G401 (cell line): ENCODE measurements around the gene WDFY4. TPM values are rescaled to one million over a fixed set of nuclear protein-coding genes. Genes with fewer than 3 reads are reported as not detected.

ENCODE experiments used
- DNase-seq: peaks from one replicate; pipeline ENCODE4 v3.0.0-alpha.2; 2015; ENCODE audit warnings: low spot score
- in situ Hi-C: cut with HindIII; loops from 2 replicates; pipeline ENCODE4 v1.10.0; 2016; ENCODE audit warnings: low sequenced_read_pairs, mixed read lengths
- total RNA-seq: library from RNA; depleted of rRNA; stranded (reverse); fragments of >200 nt; shearing (Covaris generic); gene quantifications from 2 replicates; pipeline ENCODE4 v1.2.3, GENCODE V29; 2014

WDFY4 gene
- total RNA-seq, 1 experiment from 2014 or later: not detected

DNA sequence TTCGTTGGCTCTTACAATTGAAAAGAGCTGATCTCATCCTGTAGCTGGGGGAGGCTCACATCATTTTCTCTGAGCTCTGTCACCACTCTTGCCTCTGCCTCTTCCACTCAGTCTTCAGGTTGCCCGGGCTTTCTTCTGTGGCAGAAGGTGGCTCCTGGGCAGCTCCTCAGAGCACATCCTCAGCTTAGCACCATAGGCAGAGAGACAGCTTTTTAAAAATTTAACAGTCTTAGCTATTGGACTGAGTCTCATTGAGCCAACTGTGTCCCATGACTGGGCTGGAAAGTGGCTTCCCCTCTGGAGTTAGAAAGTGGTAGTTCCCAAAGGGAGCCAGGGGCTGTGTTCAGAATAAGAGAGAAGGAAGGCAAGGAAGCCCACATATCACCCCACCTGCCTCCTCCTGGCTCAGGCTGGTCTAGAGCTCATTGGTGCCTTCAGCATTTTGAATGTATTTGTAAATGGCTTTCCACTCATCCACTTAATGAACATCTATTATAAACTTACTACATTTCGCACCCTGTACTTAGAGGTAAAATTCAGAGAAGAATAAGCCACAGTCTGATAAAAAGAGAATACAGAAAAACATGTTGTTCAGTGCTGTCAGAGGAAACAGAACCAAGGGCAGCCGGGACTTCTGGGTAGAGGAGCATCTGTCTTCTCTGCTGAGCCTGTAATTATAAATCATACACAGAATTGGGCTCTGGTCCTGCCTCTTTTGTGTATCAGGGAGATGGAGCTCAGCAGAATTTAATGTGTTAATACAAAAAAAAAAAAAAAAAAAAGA lies 119.3 kb downstream of the WDFY4 start:
- in situ Hi-C loops: no loop called here
- DNase-seq: no peak

DNA sequence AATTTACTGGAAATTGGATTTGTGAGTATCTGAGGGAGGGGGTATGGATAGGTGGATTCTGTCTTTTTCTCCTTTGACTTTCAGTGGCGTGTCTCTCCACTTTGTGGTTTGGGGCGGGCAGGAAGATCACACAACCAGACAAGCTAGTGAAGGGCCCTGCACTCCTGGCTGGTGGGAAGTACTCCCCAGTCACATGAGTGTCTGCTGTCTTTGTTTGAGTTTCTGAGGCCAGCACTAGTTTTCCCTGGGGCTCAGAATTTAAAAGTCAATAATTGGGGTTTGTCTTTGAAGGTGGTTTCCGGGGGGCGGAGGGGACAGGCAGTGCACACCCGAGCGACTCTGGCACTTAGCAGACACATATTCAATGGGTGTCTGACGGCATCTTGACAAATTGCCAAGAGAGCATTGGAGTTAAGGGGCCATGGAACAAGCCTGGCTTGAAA lies 120.1 kb downstream of the WDFY4 start:
- in situ Hi-C loops: no loop called here
- DNase-seq: no peak

DNA sequence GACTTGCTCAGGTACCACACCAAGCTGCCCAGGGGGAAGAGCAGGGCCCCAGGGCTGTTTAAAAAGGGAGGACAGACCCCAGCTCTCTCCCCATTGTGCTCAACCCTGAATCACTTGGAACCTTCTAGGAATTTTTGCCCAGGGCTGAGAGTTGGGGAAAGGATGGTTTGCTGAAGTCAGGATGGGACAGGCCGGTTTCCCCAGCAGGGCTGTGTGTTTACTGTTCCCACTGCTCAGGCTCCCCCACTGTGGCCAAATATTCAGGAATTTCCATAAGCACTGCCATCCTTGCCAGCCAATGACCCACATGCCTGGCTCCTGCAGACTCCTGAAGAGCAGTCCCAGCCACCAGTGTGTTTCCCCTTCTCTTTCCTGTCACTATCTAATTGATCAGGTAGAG lies 120.7 kb downstream of the WDFY4 start:
- no peak for DNase-seq
- in situ Hi-C loops: no loop called here

DNA sequence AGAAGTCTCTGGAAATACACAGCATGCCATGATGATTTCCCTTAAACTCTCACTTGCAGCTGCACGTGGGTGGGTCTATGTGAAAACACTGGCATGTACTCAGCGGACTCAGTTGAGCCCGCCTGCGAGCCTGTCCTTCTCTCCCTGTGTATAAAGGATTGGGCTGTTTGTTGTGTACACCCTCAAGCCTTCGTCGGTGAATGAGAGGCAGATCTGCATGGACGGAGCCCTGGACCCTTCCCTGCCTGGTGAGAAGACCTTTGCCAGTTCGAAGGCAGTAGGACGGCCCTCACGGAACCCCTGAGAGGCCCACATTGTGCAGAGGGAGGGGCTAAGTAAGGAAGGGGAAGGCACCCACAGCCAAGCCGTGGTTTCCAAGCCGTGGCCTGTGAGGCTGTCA lies 121.2 kb downstream of the WDFY4 start:
- no peak for DNase-seq
- in situ Hi-C loops: no loop called here

DNA sequence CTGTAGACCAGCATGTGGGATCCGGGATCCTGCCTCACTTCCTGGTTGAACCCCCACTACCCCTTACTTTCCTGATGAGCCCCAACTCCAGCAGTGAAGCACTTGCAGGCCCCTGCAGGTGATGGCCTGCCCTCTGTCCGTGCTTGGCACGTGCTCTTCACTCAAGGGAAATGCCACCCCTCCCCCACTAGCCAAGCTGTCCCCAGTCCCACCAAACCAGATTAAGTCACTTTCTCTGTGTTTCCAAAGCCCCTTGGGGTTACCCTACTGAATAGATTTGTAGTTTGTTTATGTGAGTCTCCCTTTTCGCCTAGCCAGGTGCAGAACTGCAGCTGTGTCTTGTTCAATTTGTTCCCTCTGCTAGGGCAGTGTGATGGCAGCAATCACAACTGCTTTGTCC lies 121.7 kb downstream of the WDFY4 start:
- in situ Hi-C loops: no loop called here

DNA sequence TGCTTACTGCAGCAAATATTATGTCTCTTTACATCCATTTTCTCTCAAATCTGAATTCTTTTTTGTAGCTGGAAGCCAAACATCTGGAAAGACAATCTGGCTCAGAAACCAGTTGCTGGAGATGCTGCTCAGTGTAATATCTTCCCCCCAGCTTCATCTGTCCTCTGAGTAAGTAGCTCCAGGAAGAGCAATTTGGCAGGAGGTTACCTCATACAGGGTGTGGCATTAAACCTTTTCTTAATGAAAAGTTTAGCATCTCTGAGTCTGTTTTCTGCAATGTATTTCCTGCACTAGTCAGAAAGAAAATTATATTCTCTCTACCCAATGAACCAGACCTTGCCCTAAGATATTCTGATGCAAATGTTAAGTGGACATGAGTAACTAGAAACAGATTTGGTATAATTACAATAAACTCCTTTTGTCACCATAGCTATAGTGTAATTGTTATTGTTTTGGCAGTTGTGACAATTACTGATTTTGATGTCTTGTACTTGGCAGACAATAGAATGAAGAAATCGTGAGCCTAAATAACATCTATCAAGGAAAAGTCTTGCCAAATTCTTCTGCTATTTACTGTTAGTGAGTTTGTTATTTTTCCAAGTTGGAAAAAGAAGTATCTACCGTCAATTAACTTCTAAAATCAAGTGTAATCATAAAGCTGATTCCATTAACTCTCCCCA lies 123.3 kb downstream of the WDFY4 start:
- in situ Hi-C loops: no loop called here
- DNase-seq: no peak

More for the DNA sequence above, 121.7 kb downstream of the WDFY4 start:
- no peak for DNase-seq

DNA sequence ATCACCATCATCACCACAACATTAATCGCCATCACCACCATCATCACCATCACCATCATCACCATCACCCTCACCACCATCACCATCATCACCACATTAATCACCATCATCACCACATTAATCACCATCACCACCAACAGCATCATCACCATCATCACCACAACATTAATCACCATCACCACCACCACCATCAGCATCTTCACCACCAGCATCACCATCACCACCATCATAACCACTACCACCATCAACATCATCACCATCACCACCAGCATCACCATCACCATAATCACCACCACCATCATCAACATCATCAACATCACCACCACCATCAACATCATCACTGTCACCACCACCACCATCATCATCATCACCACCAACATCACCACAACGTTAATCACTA lies 124.6 kb downstream of the WDFY4 start:
- in situ Hi-C loops: no loop called here
- DNase-seq: no peak

DNA sequence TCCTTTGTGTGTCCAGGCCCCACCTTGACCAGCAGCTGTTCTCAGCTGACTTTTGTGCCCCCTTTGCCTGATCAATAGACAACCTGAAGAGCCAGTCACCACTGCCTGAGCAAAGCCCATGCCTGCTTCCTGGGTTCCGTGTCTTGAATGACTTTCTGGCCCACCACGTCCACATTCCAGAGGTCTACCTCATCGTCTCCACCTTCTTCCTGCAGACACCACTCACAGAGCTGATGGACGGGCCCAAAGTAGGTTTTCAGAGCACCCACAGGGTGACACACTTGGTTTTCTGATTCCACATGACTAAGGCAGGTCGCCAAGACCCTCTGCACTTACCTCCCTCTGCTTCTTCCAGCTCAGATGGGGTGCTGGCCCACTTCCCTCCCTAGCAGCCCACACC lies 126.8 kb downstream of the WDFY4 start:
- DNase-seq: no peak
- in situ Hi-C loops: no loop called here

DNA sequence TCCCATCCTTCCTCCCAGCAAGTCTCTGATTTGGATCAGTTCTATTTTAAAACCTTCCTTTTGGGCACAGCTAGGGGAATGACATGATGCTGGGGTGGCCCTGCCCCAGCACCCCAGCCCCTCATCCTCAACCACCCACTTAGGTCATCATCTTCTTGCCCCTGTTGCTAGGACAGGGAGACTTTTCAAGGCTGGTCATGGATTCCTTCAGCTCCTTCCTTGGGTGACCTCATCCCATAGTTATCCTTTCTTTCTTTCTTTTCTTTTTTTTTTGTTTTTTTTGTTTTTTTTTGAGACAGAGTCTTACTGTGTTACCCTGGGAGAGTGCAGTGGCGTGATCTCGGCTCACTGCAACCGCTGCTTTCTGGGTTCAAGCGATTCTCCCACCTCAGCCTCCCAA lies 127.2 kb downstream of the WDFY4 start:
- DNase-seq: no peak
- in situ Hi-C loops: no loop called here

DNA sequence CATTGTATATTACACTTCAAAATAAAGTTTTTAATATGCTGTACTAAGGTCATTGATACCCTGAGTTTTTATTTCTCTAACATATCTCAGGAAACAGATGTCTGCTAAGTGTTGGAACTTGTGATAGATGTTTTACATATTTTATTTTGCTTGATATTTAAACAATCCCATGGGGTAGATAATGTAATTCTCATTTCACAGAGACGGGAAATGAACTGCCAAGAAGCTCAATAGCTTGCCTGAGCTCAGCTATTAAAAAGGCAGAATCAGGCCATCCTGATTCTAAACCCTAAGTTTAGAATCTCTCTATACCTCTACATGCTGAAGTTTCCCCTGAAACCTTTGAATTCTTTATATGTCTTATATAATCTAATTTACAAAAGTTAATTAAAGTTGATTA lies 128.6 kb downstream of the WDFY4 start:
- in situ Hi-C loops: no loop called here
- no peak for DNase-seq

DNA sequence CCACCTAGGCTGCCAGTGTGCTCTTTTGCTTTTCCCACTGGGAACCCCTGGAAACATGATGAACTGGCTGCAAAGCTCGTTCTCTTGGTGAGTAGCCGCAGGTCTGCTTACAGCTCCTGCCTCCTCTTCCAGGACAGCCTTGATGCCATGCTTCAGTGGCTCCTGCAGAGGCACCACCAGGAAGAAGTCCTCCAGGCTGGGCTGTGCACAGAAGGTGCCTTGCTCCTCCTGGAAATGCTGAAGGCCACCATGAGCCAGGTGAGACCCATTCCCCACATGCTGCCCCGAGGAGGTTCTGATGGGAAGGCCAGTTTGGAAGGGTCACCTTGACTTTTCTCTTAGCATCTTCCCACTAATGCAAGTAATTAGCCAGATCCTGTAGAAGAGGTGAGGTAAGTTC lies 129.2 kb downstream of the WDFY4 start:
- in situ Hi-C loops: no loop called here

DNA sequence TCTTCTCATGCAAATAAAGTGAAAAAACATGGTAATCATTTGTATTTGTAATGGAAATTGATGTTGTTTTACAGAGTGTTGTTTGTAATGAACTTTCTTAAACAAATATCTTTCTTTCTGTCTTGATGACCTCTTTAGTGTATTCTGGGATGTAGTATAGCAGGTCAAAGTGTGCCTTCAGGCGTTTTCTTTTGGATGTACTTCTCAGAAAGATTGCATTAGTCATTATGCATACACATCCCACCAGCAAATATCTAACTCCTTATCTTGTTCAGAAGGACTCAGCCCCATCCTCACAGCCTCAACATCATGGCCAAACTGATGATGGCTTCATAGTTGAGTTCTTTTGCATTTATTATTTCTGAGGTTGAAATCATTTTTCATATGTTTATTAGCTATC lies 130.3 kb downstream of the WDFY4 start:
- in situ Hi-C loops: no loop called here
- no peak for DNase-seq

More for the DNA sequence above, 129.2 kb downstream of the WDFY4 start:
- DNase-seq: no peak

DNA sequence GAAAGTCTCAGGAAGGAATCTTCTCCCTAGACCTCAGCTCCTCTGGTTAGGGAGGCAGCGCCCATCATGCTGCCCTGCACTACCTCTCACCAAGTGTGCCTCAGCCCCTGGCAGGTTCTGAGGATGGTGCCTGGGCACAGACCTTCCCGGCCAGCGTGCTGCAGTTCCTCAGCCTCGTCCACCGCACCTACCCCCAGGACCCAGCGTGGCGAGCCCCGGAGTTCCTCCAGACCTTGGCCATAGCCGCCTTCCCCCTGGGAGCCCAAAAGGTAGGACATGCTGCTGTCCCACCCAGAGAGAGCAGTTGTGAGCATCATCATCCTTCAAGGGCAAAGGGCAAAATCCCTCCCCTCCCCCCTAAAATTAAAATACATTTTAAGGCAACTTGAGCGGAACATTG lies 132.5 kb downstream of the WDFY4 start:
- in situ Hi-C loops: no loop called here
- no peak for DNase-seq

DNA sequence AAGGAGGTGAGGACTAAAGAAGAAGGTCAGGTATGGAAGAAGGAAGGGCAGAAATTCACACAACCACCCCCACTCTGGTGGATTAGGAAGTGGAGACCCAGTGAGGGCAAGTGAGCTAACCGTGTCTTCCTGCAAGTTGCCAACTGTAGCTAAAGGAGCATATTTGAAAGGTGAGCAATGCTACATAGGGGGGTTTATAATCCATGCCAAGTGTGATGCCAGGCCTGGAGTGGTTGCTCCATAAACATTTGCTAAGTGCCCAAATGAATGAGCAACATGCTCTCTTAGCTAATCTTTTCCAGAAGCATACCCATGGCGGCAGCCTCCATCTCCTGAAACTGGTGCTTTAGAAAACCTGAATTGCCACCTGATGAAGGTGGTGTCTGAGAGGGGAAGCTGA lies 133.4 kb downstream of the WDFY4 start:
- in situ Hi-C loops: no loop called here
- DNase-seq: no peak

DNA sequence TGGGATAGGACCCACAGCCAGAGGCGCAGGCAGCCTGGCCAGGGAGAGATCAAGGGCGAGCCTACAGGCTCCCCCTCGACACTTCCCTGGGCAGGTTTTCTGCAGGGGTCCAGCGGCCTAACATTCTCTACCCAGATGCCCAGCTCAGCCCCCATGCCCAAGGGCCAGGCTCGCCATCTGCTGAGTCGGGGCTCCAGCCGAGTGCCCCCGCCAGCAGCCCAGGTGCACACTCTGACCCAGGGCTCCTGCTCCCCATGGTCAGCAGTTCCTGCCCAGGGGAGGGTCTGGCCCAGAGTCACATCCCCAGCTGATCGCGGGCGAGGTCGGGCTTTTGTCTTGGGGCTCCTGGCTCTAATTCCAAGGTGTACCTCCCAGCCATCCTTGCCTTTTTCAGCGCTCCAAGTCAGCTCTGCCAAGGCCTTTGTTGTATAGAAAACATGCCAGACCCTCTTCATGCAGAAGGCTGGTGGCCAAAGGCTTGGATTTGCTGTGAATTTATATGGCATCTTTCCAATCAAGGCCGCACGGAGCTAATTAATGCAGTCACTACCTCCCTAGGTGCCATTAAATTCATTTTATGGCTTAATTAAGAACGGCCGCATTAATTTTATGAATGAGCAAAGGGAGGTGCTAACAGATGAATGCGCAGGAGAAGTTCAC lies 134.3 kb downstream of the WDFY4 start:
- DNase-seq: peak; percentile 54
- in situ Hi-C loops: no loop called here

DNA sequence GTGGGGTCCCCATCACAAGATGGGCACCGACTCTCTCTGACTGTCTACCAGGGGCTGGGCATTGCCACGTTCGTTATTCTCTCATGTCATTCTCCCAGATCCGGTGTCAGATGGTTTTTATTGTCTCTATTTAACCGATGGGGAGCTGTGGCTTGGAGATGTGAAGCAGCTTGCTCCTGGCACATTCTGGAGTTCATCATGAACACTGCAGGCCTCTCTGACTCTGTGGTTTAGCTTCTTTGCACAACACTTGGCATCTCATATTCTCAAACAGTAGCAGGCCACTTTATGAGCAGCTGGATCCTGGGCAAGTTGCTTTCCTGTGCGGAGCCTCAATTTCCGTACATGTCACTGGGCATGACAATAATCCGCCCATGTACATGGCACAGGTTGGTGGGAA lies 135.1 kb downstream of the WDFY4 start:
- no peak for DNase-seq
- in situ Hi-C loops: no loop called here

DNA sequence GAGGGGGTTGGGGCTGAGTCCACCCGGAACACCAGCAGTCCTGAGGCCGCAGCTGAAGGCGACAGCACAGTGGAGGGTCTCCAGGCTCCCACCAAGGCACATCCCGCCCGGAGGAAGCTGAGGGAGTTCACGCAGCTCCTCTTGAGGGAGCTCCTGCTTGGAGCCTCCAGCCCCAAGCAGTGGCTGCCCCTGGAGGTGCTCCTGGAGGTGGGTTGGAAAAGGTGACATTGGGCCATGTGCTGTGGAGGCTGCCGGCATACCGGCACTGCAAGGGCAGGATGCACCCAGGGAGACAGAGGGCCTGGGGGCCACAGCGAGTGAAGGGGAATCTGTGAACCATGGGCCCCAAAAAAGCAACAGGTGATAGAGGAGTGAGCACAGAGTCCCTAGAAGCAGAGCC lies 135.6 kb downstream of the WDFY4 start:
- no peak for DNase-seq

DNA sequence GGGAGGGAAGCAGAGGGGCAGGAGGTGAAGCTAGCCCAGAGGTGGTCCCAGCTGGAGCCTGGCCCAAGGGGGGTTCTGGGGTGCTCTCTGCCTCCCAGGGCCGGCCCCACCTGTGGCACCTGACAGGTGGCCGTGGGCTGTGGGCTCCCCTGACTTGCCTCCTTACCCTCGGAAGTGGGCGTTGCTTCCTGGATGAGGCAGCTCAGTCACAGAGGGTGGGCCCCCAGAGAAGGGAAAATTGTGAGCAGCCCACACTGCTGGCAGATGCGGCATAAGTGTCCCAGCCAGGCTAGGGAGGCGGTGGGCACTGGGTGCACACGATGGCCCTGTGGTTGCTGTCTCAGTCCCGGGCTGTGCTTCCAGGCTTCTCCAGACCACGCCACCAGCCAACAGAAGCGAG lies 136.0 kb downstream of the WDFY4 start:
- in situ Hi-C loops: no loop called here
- DNase-seq: no peak

More for the DNA sequence above, 135.6 kb downstream of the WDFY4 start:
- in situ Hi-C loops: no loop called here

DNA sequence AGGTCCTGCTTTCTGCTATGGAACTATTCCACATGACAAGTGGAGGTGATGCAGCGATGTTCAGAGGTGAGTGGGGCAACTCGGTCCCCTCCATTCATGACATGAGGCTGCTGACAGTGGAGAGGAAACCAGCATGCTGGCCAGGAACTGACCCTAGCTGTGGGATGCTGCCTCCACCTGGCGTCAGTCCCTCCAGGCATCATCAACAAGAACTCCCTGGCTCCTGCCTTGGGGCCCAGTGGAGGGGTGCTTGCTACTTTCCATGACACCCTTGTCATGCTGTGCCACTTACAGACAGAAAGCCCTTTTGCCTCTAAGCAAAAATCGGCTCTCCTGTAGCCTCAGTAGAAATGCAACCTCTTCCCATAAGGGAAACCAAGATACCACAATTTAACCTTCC lies 136.4 kb downstream of the WDFY4 start:
- in situ Hi-C loops: no loop called here
- no peak for DNase-seq

DNA sequence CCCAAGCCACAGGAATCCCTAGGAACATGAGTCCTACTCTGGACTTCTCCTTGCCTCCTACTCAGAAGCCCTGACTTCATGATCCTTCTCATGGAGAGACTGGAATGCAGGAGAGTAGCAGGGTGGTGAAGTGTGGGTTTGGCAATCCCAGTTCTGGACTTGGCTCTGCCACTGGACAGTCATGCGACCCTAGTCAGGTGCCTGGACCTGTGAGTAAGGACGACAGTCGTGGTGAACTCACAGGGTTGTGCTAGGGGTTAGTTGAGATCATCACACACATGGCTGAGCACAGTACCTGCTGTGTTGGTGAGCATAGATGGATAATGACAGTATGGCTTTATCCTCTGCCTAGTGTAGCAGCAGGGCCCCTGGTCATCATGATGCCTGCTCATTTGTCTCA lies 137.0 kb downstream of the WDFY4 start:
- in situ Hi-C loops: no loop called here
- DNase-seq: no peak
